ENCODE measurements around the gene HNRNPR.

Gene HNRNPR

GRCh38 chr1:23331713-23332112, 12.4 kb downstream of the HNRNPR start:
- Histone ChIP-seq H3K9ac (ENCODE audit: low read depth, low read length, poor library complexity, severe bottlenecking) (no peak overlapping the region), H3F3A (ENCODE audit: low read depth) (no peaks in the 10 kb centered on the region), H2AFZ (ENCODE audit: low read length) (no peak overlapping the region), H3K9me2 (replicated peaks; ENCODE audit: low read depth, low read length) (no peaks in the 10 kb centered on the region), H3K27me3 (ENCODE audit: insufficient read depth, low read length, poor library complexity, severe bottlenecking) (no peaks in the 10 kb centered on the region), H3K79me2 (ENCODE audit: insufficient read depth, low read length) (peaks cover 98% of the 10 kb centered on the region), H3K9me3 (ENCODE audit: insufficient read depth, low read depth, low read length) (no peaks in the 10 kb centered on the region), H3K4me2 (ENCODE audit: low read depth, low read length, poor library complexity, severe bottlenecking) (no peak overlapping the region), H4K20me1 (ENCODE audit: insufficient read depth, low read length, poor library complexity, severe bottlenecking) (peaks cover 91% of the 10 kb centered on the region), H3K4me3 (ENCODE audit: low read length, poor library complexity, severe bottlenecking) (no peak overlapping the region), H3K4me1 (ENCODE audit: insufficient read depth, low read length, poor library complexity, severe bottlenecking) (peaks cover 4% of the 10 kb centered on the region), H3K36me3 (ENCODE audit: insufficient read depth, low read length) (peaks cover 91% of the 10 kb centered on the region)
- TF ChIP-seq EZH2phosphoT487 (IDR thresholded peaks at IDR 0.05; ENCODE audit: borderline replicate concordance) (no peak), CTCF (conservative IDR thresholded peaks at IDR 0.05; ENCODE audit: low read length) (no peak)

GRCh38 chr1:23330846-23331245, 13.2 kb downstream of the HNRNPR start:
- H2AFZ ChIP-seq (ENCODE audit: low read length), result no peak overlapping the region
- no peak for TF ChIP-seq CTCF (conservative IDR thresholded peaks at IDR 0.05; ENCODE audit: low read length)
- H3K9ac ChIP-seq (ENCODE audit: low read depth, low read length, poor library complexity, severe bottlenecking), result no peak overlapping the region
- no peaks in the 10 kb centered on the region for H3F3A ChIP-seq (ENCODE audit: low read depth)
- H3K27me3 ChIP-seq (ENCODE audit: insufficient read depth, low read length, poor library complexity, severe bottlenecking), result no peaks in the 10 kb centered on the region
- H3K79me2 ChIP-seq (ENCODE audit: insufficient read depth, low read length), result peaks cover 99% of the 10 kb centered on the region
- H3K9me3 ChIP-seq (ENCODE audit: insufficient read depth, low read depth, low read length), result no peaks in the 10 kb centered on the region
- H3K4me3 ChIP-seq (ENCODE audit: low read length, poor library complexity, severe bottlenecking), result no peak overlapping the region
- H3K9me2 ChIP-seq (replicated peaks; ENCODE audit: low read depth, low read length), result no peaks in the 10 kb centered on the region
- peaks cover 95% of the 10 kb centered on the region for H4K20me1 ChIP-seq (ENCODE audit: insufficient read depth, low read length, poor library complexity, severe bottlenecking)
- H3K36me3 ChIP-seq (ENCODE audit: insufficient read depth, low read length), result peaks cover 93% of the 10 kb centered on the region
- peaks cover 4% of the 10 kb centered on the region for H3K4me1 ChIP-seq (ENCODE audit: insufficient read depth, low read length, poor library complexity, severe bottlenecking)
- H3K4me2 ChIP-seq (ENCODE audit: low read depth, low read length, poor library complexity, severe bottlenecking), result no peak overlapping the region

GRCh38 chr1:23325393-23325792, 18.7 kb downstream of the HNRNPR start:
- H3K9ac ChIP-seq (ENCODE audit: low read depth, low read length, poor library complexity, severe bottlenecking), result no peak overlapping the region
- H3K4me3 ChIP-seq (ENCODE audit: low read length, poor library complexity, severe bottlenecking), result no peak overlapping the region
- H4K20me1 ChIP-seq (ENCODE audit: insufficient read depth, low read length, poor library complexity, severe bottlenecking), result peaks cover 99% of the 10 kb centered on the region
- peaks cover 88% of the 10 kb centered on the region for H3K36me3 ChIP-seq (ENCODE audit: insufficient read depth, low read length)
- H3F3A ChIP-seq (ENCODE audit: low read depth), result peaks cover 6% of the 10 kb centered on the region; the same call in 1 of the 2 replicates
- H3K4me2 ChIP-seq (ENCODE audit: low read depth, low read length, poor library complexity, severe bottlenecking), result no peak overlapping the region
- peaks cover 88% of the 10 kb centered on the region for H3K79me2 ChIP-seq (ENCODE audit: insufficient read depth, low read length)
- no peaks in the 10 kb centered on the region for H3K27me3 ChIP-seq (ENCODE audit: insufficient read depth, low read length, poor library complexity, severe bottlenecking)
- no peaks in the 10 kb centered on the region for H3K9me3 ChIP-seq (ENCODE audit: insufficient read depth, low read depth, low read length)
- H3K9me2 ChIP-seq (replicated peaks; ENCODE audit: low read depth, low read length), result no peaks in the 10 kb centered on the region
- no peak overlapping the region for H2AFZ ChIP-seq (ENCODE audit: low read length)
- peaks cover 14% of the 10 kb centered on the region for H3K4me1 ChIP-seq (ENCODE audit: insufficient read depth, low read length, poor library complexity, severe bottlenecking)
- no peak for TF ChIP-seq EZH2phosphoT487 (IDR thresholded peaks at IDR 0.05; ENCODE audit: borderline replicate concordance)
- no peak for TF ChIP-seq CTCF (conservative IDR thresholded peaks at IDR 0.05; ENCODE audit: low read length)

Data from Loucy (cell line).